Osteoblast (primary cell): ENCODE results near the gene ACRBP. TPM values are rescaled to one million over a fixed set of nuclear protein-coding genes. Genes with fewer than 3 reads are reported as not detected.
A peak's percentile ranks its signal among the peaks of the same experiment; 100 is the strongest.

Experiments
- DNase-seq: peaks from one replicate; pipeline ENCODE4 v3.0.0; 2011; ENCODE audit warnings: low spot score, mixed read lengths; ENCODE audit not compliant: insufficient read length; ENCODE audit errors: missing footprints
- H2AFZ ChIP-seq: 2 replicates; pipeline ENCODE4 v1.6.0; 2011; ENCODE audit warnings: mild to moderate bottlenecking, low read length
- H3K27ac ChIP-seq: 2 replicates; pipeline ENCODE4 v1.5.1; 2011; ENCODE audit warnings: mild to moderate bottlenecking, low read depth, low read length, moderate library complexity
- H3K27me3 ChIP-seq: 2 replicates; pipeline ENCODE4 v1.6.0; 2012; ENCODE audit warnings: mild to moderate bottlenecking, control low read depth, inconsistent platforms, low read length, moderate library complexity; ENCODE audit not compliant: insufficient read depth
- H3K36me3 ChIP-seq: 2 replicates; pipeline ENCODE4 v1.5.1; 2011; ENCODE audit warnings: mild to moderate bottlenecking, low read length, control low read depth, moderate library complexity; ENCODE audit not compliant: insufficient read depth
- H3K4me1 ChIP-seq: 2 replicates; pipeline ENCODE4 v1.5.1; 2011; ENCODE audit warnings: mild to moderate bottlenecking, low read length, control low read depth, moderate library complexity; ENCODE audit not compliant: insufficient read depth
- H3K4me2 ChIP-seq: 2 replicates; pipeline ENCODE4 v1.6.0; 2011; ENCODE audit warnings: mild to moderate bottlenecking, low read length; ENCODE audit not compliant: insufficient read depth
- H3K4me3 ChIP-seq: fragments of 200-600 bp; sonication (generic); 3 replicates; pipeline ENCODE4 v1.5.1; 2012; ENCODE audit warnings: mild to moderate bottlenecking, low read length, inconsistent platforms; ENCODE audit not compliant: insufficient read depth
- H3K79me2 ChIP-seq: 2 replicates; pipeline ENCODE4 v1.6.0; 2012; ENCODE audit warnings: mild to moderate bottlenecking, low read length, control low read depth, inconsistent platforms; ENCODE audit not compliant: insufficient read depth
- H3K9me3 ChIP-seq: 2 replicates; pipeline ENCODE4 v1.5.1; 2011; ENCODE audit warnings: low read depth, low read length, control low read depth
- H4K20me1 ChIP-seq: 2 replicates; pipeline ENCODE4 v1.6.0; 2012; ENCODE audit warnings: mild to moderate bottlenecking, low read length, control low read depth; ENCODE audit not compliant: insufficient read depth
- total RNA-seq: library from RNA; depleted of rRNA; stranded (reverse); fragments of >200 nt; gene quantifications from 2 replicates; pipeline ENCODE4 v1.2.3, GENCODE V29; 2012
- TF ChIP-seq, protein P1 (sequence below): IDR thresholded peaks from 2 replicates; pipeline ENCODE4 v1.5.1; 2011; ENCODE audit warnings: mild to moderate bottlenecking, low read depth, low read length, moderate library complexity; ENCODE audit errors: extremely low read depth

The ACRBP gene
- total RNA-seq, 1 donor = 0.36 TPM

DNA sequence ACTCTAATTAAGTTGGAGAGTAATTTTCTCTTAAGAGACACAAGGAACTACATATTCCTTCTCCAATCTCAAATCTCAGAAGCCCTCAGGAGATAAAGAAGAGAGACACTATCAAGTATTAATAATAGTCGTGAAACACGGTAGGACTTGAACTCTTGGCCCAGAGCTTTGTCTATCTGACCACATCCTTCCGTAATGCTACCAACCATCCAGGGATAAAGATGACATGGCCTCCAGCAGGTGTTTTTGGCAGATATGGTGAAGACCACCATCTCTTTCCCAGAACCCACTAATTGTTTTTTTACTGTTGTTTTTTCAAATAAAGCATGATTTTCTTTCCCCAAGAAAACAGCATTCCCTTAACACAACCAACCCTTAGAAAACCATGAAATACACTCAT is 38.6 kb upstream of the ACRBP start:
- Histone ChIP-seq H3K4me1 (peaks cover 23% of the 10 kb centered on the region), H3K79me2 (peaks cover 91% of the 10 kb centered on the region), H3K9me3 (no peaks in the 10 kb centered on the region), H3K4me2 (no peak overlapping the region), H3K4me3 (no peak overlapping the region), H3K27ac (peak overlapping the region; percentile 3), H3K36me3 (peaks cover 15% of the 10 kb centered on the region), H4K20me1 (peaks cover 24% of the 10 kb centered on the region), H2AFZ (no peak overlapping the region), H3K27me3 (no peaks in the 10 kb centered on the region)
- TF ChIP-seq, protein P1, sequence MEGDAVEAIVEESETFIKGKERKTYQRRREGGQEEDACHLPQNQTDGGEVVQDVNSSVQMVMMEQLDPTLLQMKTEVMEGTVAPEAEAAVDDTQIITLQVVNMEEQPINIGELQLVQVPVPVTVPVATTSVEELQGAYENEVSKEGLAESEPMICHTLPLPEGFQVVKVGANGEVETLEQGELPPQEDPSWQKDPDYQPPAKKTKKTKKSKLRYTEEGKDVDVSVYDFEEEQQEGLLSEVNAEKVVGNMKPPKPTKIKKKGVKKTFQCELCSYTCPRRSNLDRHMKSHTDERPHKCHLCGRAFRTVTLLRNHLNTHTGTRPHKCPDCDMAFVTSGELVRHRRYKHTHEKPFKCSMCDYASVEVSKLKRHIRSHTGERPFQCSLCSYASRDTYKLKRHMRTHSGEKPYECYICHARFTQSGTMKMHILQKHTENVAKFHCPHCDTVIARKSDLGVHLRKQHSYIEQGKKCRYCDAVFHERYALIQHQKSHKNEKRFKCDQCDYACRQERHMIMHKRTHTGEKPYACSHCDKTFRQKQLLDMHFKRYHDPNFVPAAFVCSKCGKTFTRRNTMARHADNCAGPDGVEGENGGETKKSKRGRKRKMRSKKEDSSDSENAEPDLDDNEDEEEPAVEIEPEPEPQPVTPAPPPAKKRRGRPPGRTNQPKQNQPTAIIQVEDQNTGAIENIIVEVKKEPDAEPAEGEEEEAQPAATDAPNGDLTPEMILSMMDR = no peak
- DNase-seq = no peak

DNA sequence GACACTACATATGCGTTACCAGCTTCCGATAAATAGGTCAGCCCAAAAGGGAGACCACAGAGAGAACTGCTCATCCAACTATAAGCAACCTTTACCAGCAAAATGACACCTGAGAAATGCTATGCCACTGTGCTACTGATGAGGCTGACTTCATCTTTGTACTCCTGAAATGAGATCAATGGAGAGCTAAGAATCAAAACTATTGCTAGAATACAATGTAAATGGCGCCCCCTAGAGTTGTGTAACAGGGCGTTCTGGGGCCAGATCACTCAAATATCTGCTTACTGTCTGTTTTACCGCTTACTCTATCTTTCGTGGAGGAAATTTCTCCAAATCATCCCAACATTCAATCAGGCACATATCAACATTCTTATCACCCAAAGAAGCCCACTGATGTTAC is 37.4 kb upstream of the ACRBP start:
- TF ChIP-seq, protein P1 = peak; percentile 53
- no peak overlapping the region for H3K4me3 ChIP-seq
- H2AFZ ChIP-seq = no peak overlapping the region
- H3K4me2 ChIP-seq = no peak overlapping the region
- peaks cover 95% of the 10 kb centered on the region for H3K79me2 ChIP-seq
- no peaks in the 10 kb centered on the region for H3K9me3 ChIP-seq
- H4K20me1 ChIP-seq = peaks cover 28% of the 10 kb centered on the region
- peaks cover 21% of the 10 kb centered on the region for H3K36me3 ChIP-seq
- DNase-seq = no peak
- no peaks in the 10 kb centered on the region for H3K27me3 ChIP-seq
- no peak overlapping the region for H3K27ac ChIP-seq
- H3K4me1 ChIP-seq = peaks cover 18% of the 10 kb centered on the region

DNA sequence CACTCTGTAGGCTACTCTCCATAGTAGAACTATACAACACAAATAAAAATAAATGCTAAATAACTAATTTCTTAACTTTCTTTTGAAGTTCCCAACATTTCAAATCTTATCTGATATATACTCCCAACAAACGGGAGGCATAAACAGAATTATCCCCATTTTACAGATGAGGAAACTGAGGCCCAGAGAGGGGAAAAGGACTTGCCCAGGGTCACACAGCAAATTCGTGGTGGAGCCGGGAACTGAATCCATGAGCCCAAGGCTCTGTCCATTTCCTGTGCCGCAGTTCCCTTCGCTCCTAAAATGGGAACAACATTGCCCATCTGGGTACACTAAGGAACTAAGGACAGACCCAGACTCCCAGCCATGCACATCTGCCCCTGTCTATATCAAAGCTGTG is 29.7 kb upstream of the ACRBP start:
- Histone ChIP-seq H4K20me1 (peaks cover 16% of the 10 kb centered on the region), H3K4me3 (no peak overlapping the region), H3K36me3 (peaks cover 69% of the 10 kb centered on the region), H3K4me1 (no peaks in the 10 kb centered on the region), H3K27me3 (no peaks in the 10 kb centered on the region), H3K9me3 (no peaks in the 10 kb centered on the region), H3K27ac (no peak overlapping the region), H3K4me2 (no peak overlapping the region), H3K79me2 (peaks cover 58% of the 10 kb centered on the region), H2AFZ (no peak overlapping the region)
- TF ChIP-seq, protein P1 = no peak
- no peak for DNase-seq

DNA sequence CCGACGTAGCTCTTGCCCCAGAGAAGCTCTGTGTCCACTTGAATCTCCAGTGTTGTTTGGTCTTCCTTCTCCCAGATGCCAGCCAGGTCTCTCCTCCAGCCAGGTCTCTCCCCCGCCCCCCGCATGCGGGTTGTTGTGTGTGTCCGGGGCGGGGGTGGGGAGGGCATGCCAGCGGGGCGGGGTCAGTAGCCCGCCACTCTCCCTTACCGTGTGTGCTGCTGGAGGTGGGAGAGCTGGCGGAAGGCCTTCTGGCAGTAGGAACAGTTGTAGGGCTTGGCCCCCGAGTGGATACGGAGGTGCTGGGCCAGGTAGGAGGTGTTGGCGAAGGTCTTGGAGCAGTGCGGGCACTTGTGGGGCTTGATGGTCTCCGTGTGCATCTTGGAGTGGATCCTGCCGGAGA is 24.9 kb upstream of the ACRBP start:
- no peaks in the 10 kb centered on the region for H3K27me3 ChIP-seq

More for the DNA sequence above, 24.9 kb upstream of the ACRBP start:
- Histone ChIP-seq H3K9me3 (no peaks in the 10 kb centered on the region), H3K4me2 (no peak overlapping the region), H4K20me1 (peaks cover 3% of the 10 kb centered on the region), H2AFZ (no peak overlapping the region), H3K4me3 (no peak overlapping the region), H3K79me2 (peaks cover 12% of the 10 kb centered on the region), H3K27ac (no peak overlapping the region), H3K36me3 (peaks cover 81% of the 10 kb centered on the region), H3K4me1 (no peaks in the 10 kb centered on the region)
- TF ChIP-seq, protein P1 = no peak
- no peak for DNase-seq
